ENCODE results near the gene LRRC8E. TPM values are rescaled to one million over a fixed set of nuclear protein-coding genes. Genes with fewer than 3 reads are reported as not detected.

Gene LRRC8E
- total RNA-seq, 1 donor from 2014 or later, result 6.6 TPM

GRCh38 chr19:7863971-7864689 is 24.2 kb upstream of the LRRC8E start:
- DNase-seq (no peak), ATAC-seq (no peak)
- no peak overlapping the region for H3K4me3 ChIP-seq
- H3K36me3 ChIP-seq, result no peaks in the 10 kb centered on the region
- H3K9me3 ChIP-seq, result no peaks in the 10 kb centered on the region
- no peak for TF ChIP-seq CTCF (IDR thresholded peaks at IDR 0.05)
- H3K4me1 ChIP-seq, result peaks cover 21% of the 10 kb centered on the region
- H3K27ac ChIP-seq, result no peak overlapping the region
- intact Hi-C loops (cut with DNase I), result no loop called here
- H3K27me3 ChIP-seq (ENCODE audit: low read depth), result peaks cover 26% of the 10 kb centered on the region

- Histone ChIP-seq H3K4me3 (no peak overlapping the region), H3K4me1 (peaks cover 27% of the 10 kb centered on the region), H3K27ac (no peak overlapping the region), H3K36me3 (no peaks in the 10 kb centered on the region), H3K27me3 (ENCODE audit: low read depth) (peaks cover 26% of the 10 kb centered on the region), H3K9me3 (no peaks in the 10 kb centered on the region)
- ATAC-seq, result no peak
- no peak for TF ChIP-seq CTCF (IDR thresholded peaks at IDR 0.05)
- no peak for DNase-seq
- intact Hi-C loops (cut with DNase I), result no loop called here
Observed at GRCh38 chr19:7864690-7865074, 23.6 kb upstream of the LRRC8E start.

- Histone ChIP-seq H3K36me3 (no peaks in the 10 kb centered on the region), H3K4me1 (peaks cover 30% of the 10 kb centered on the region), H3K27me3 (ENCODE audit: low read depth) (peaks cover 26% of the 10 kb centered on the region), H3K9me3 (no peaks in the 10 kb centered on the region), H3K27ac (no peak overlapping the region), H3K4me3 (no peak overlapping the region)
- DNase-seq (no peak), ATAC-seq (no peak)
- intact Hi-C loops (cut with DNase I), result no loop called here
- TF ChIP-seq CTCF (IDR thresholded peaks at IDR 0.05), result no peak
Observed at GRCh38 chr19:7865262-7865911, 22.9 kb upstream of the LRRC8E start.

GRCh38 chr19:7866399-7867091 is 21.8 kb upstream of the LRRC8E start:
- intact Hi-C loops (cut with DNase I), result no loop called here
- DNase-seq (no peak), ATAC-seq (no peak)
- no peak overlapping the region for H3K27ac ChIP-seq
- no peak overlapping the region for H3K4me3 ChIP-seq
- peaks cover 39% of the 10 kb centered on the region for H3K4me1 ChIP-seq
- no peaks in the 10 kb centered on the region for H3K36me3 ChIP-seq
- H3K9me3 ChIP-seq, result no peaks in the 10 kb centered on the region
- no peak for TF ChIP-seq CTCF (IDR thresholded peaks at IDR 0.05)
- H3K27me3 ChIP-seq (ENCODE audit: low read depth), result peaks cover 22% of the 10 kb centered on the region

GRCh38 chr19:7867092-7867844 is 21.0 kb upstream of the LRRC8E start:
- H3K4me1 ChIP-seq, result peaks cover 38% of the 10 kb centered on the region
- no peak overlapping the region for H3K27ac ChIP-seq
- intact Hi-C loops (cut with DNase I), result no loop called here
- H3K36me3 ChIP-seq, result no peaks in the 10 kb centered on the region
- ATAC-seq, result no peak
- H3K27me3 ChIP-seq (ENCODE audit: low read depth), result peaks cover 17% of the 10 kb centered on the region
- DNase-seq, result no peak
- no peak for TF ChIP-seq CTCF (IDR thresholded peaks at IDR 0.05)
- H3K9me3 ChIP-seq, result no peaks in the 10 kb centered on the region
- H3K4me3 ChIP-seq, result no peak overlapping the region
